IMR-90 (cell line): Measurements from ENCODE around the gene CYP21A2.

ENCODE experiments used
- CEBPB ChIP-seq: IDR thresholded peaks from 2 replicates; pipeline ENCODE4 v1.6.1; 2012; ENCODE audit warnings: low read depth, low read length, improper control_type of control experiment
- CHD1 ChIP-seq: IDR thresholded peaks from 2 replicates; pipeline ENCODE4 v1.6.1; 2012; ENCODE audit warnings: low read depth, low read length, improper control_type of control experiment
- CTCF ChIP-seq: conservative IDR thresholded peaks from 2 replicates; pipeline ENCODE4 v1.5.1; 2012; ENCODE audit warnings: mild to moderate bottlenecking, low read depth, low read length, improper control_type of control experiment
- ELK1 ChIP-seq: fragments of 150-350 bp; IDR thresholded peaks from 2 replicates; pipeline ENCODE4 v1.6.1; 2016; ENCODE audit warnings: low read depth, mild to moderate bottlenecking, low read length, moderate library complexity, borderline replicate concordance
- FOS ChIP-seq: fragments of 150-350 bp; IDR thresholded peaks from 2 replicates; pipeline ENCODE4 v1.6.1; 2016; ENCODE audit warnings: low read depth, low read length
- MAFK ChIP-seq: IDR thresholded peaks from 2 replicates; pipeline ENCODE4 v1.6.1; 2012; ENCODE audit warnings: low read depth, low read length, improper control_type of control experiment
- POLR2A ChIP-seq: IDR thresholded peaks from 2 replicates; pipeline ENCODE4 v1.6.1; 2012; ENCODE audit warnings: mild to moderate bottlenecking, low read depth, low read length
- USF2 ChIP-seq: fragments of 150-350 bp; IDR thresholded peaks from 2 replicates; pipeline ENCODE4 v1.6.1; 2017; ENCODE audit warnings: mild to moderate bottlenecking, antibody characterized with exemption, low read length, low read depth

GRCh38 chr6:32073613-32074012 lies 35.4 kb downstream of the CYP21A2 start:
- TF ChIP-seq CHD1, result no peak
- no peak for TF ChIP-seq POLR2A
- TF ChIP-seq ELK1, result no peak
- TF ChIP-seq CTCF, result no peak
- no peak for TF ChIP-seq USF2
- TF ChIP-seq MAFK, result no peak
- no peak for TF ChIP-seq CEBPB
- TF ChIP-seq FOS, result no peak
